Mesenchymal stem cell (in vitro differentiated cells and primary cell): ENCODE results near the gene SLC41A3.
A peak's percentile ranks its signal among the peaks of the same experiment; 100 is the strongest.
"Not testable (repeated sequence)": the region's sequence is repeated elsewhere in the genome, so short reads cannot be mapped to it uniquely, and the experiment has no call there.

Experiments used
- DNase-seq: peaks from one replicate; pipeline ENCODE4 v3.0.0-alpha.2; 2013
- H2AFZ ChIP-seq: one replicate; pipeline ENCODE4 v1.6.1; 2013; ENCODE audit warnings: low read depth, mild to moderate bottlenecking, control low read depth, inconsistent platforms, low read length, moderate library complexity
- H2AK5ac ChIP-seq: 2 replicates; pipeline ENCODE4 v1.6.1; 2013; ENCODE audit warnings: low read length, moderate library complexity, mild to moderate bottlenecking, inconsistent platforms; ENCODE audit not compliant: severe bottlenecking
- H2BK120ac ChIP-seq: one replicate; pipeline ENCODE4 v1.6.1; 2013; ENCODE audit warnings: low read depth, mild to moderate bottlenecking, inconsistent platforms, low read length, moderate library complexity
- H2BK12ac ChIP-seq, 2 experiments: one replicate each; pipeline ENCODE4 v1.6.1; 2013; ENCODE audit warnings: inconsistent platforms in 2 of 2, low read length in 2 of 2, mild to moderate bottlenecking in 2 of 2, moderate library complexity in 2 of 2, control low read depth in 1 of 2
- H2BK15ac ChIP-seq: one replicate; pipeline ENCODE4 v1.6.1; 2013; ENCODE audit warnings: mild to moderate bottlenecking, low read depth, inconsistent platforms; ENCODE audit not compliant: poor library complexity, severe bottlenecking
- H2BK5ac ChIP-seq: 2 replicates; pipeline ENCODE4 v1.6.1; 2013; ENCODE audit warnings: low read depth, mild to moderate bottlenecking, low read length, control low read depth, inconsistent platforms; ENCODE audit not compliant: poor library complexity, severe bottlenecking
- H3K14ac ChIP-seq, 2 experiments: one replicate each; pipeline ENCODE4 v1.6.1; 2013; ENCODE audit warnings: inconsistent platforms in 2 of 2, low read length in 2 of 2, control low read depth in 1 of 2, mild to moderate bottlenecking in 1 of 2, moderate library complexity in 1 of 2
- H3K18ac ChIP-seq, 2 experiments: one replicate each; pipeline ENCODE4 v1.6.1; 2013; ENCODE audit warnings: inconsistent platforms in 2 of 2, low read length in 2 of 2, control low read depth in 1 of 2, low read depth in 1 of 2, mild to moderate bottlenecking in 1 of 2
- H3K23ac ChIP-seq, 2 experiments: one replicate each; pipeline ENCODE4 v1.6.1; 2013; ENCODE audit warnings: inconsistent platforms in 2 of 2, low read length in 2 of 2, mild to moderate bottlenecking in 2 of 2, moderate library complexity in 2 of 2, control low read depth in 1 of 2
- H3K27ac ChIP-seq: 2 replicates; pipeline ENCODE4 v1.5.1; 2013; ENCODE audit warnings: mild to moderate bottlenecking, moderate library complexity, low read length, control low read depth, inconsistent platforms; ENCODE audit not compliant: poor library complexity, severe bottlenecking
- H3K27me3 ChIP-seq, 2 experiments: 2 replicates each; pipeline versions ENCODE4 v1.6.1 to v1.7.0; 2013; ENCODE audit warnings: low read length in 2 of 2, mild to moderate bottlenecking in 2 of 2, moderate library complexity in 2 of 2, control low read depth in 1 of 2, inconsistent platforms in 1 of 2; ENCODE audit not compliant: control insufficient read depth in 1 of 2, insufficient read depth in 1 of 2
- H3K36me3 ChIP-seq, 2 experiments: 2 replicates each; pipeline versions ENCODE4 v1.6.1 to v1.7.0; 2013; ENCODE audit warnings: low read length in 2 of 2, control low read depth in 1 of 2, inconsistent platforms in 1 of 2, low read depth in 1 of 2, mild to moderate bottlenecking in 1 of 2; ENCODE audit not compliant: insufficient read depth in 2 of 2, control insufficient read depth in 1 of 2
- H3K4ac ChIP-seq, 2 experiments: one replicate each; pipeline ENCODE4 v1.6.1; 2013; ENCODE audit warnings: inconsistent platforms in 2 of 2, low read length in 2 of 2, mild to moderate bottlenecking in 2 of 2, moderate library complexity in 2 of 2, control low read depth in 1 of 2, low read depth in 1 of 2
- H3K4me1 ChIP-seq: 2 replicates; pipeline ENCODE4 v1.6.1; 2013; ENCODE audit warnings: low read depth, low read length, control low read depth; ENCODE audit not compliant: control insufficient read depth, insufficient read depth
- H3K4me2 ChIP-seq: 2 replicates; pipeline ENCODE4 v1.6.1; 2013; ENCODE audit warnings: low read length, mild to moderate bottlenecking, inconsistent platforms; ENCODE audit not compliant: poor library complexity, severe bottlenecking
- H3K4me3 ChIP-seq, 2 experiments: 2 replicates each; pipeline versions ENCODE4 v1.5.1 to v1.7.0; 2013; ENCODE audit warnings: low read length in 2 of 2, mild to moderate bottlenecking in 2 of 2, control low read depth in 1 of 2, low read depth in 1 of 2; ENCODE audit not compliant: insufficient read depth in 1 of 2
- H3K79me1 ChIP-seq: replicated peaks from 2 replicates; pipeline ENCODE4 v1.6.1; 2013; ENCODE audit warnings: mild to moderate bottlenecking, control low read depth, low read length, inconsistent platforms; ENCODE audit not compliant: poor library complexity, severe bottlenecking
- H3K9ac ChIP-seq: 2 replicates; pipeline ENCODE4 v1.7.0; 2013; ENCODE audit warnings: mild to moderate bottlenecking, low read length, moderate library complexity
- H3K9me3 ChIP-seq: 2 replicates; pipeline ENCODE4 v1.7.0; 2013; ENCODE audit warnings: mild to moderate bottlenecking, low read length; ENCODE audit not compliant: control insufficient read depth
- H4K8ac ChIP-seq: one replicate; pipeline ENCODE4 v1.6.1; 2013; ENCODE audit warnings: inconsistent platforms, mild to moderate bottlenecking, low read length, moderate library complexity
- H4K91ac ChIP-seq: one replicate; pipeline ENCODE4 v1.6.1; 2013; ENCODE audit warnings: mild to moderate bottlenecking, low read length, inconsistent platforms
- WGBS: methylation state at CpG from one replicate; pipeline ENCODE4 v1.1.7; 2013; ENCODE audit warnings: mixed read lengths; 5-methylcytosine and 5-hydroxymethylcytosine counted together

The SLC41A3 gene

GRCh38 chr3:125996751-125997150 is 87.2 kb downstream of the SLC41A3 start:
- not testable (repeated sequence) for H4K8ac ChIP-seq, H2BK12ac ChIP-seq, H3K4me3 ChIP-seq, H3K4me2 ChIP-seq, H2BK120ac ChIP-seq, H2BK15ac ChIP-seq, H2AFZ ChIP-seq, H4K91ac ChIP-seq, H2AK5ac ChIP-seq, H3K36me3 ChIP-seq, H3K27me3 ChIP-seq, H3K4ac ChIP-seq, H3K14ac ChIP-seq, H2BK5ac ChIP-seq, DNase-seq, H3K4me1 ChIP-seq, H3K9me3 ChIP-seq, H3K27ac ChIP-seq, H3K79me1 ChIP-seq, H3K23ac ChIP-seq, H3K9ac ChIP-seq, H3K18ac ChIP-seq
- 80% methylated on average over 4 of the region's 4 CpGs for WGBS

GRCh38 chr3:125990253-125990970 is 93.5 kb downstream of the SLC41A3 start:
- Histone ChIP-seq H3K23ac (no peak overlapping the region), H3K4me3 (peak overlapping the region; percentile 54 to 82), H2AK5ac (no peak overlapping the region), H2BK120ac (peak overlapping the region; percentile 9), H3K14ac (no peak overlapping the region), H3K27ac (peak overlapping the region; percentile 57), H2BK12ac (no peak overlapping the region), H2AFZ (no peak overlapping the region), H2BK15ac (no peak overlapping the region), H3K4me1 (no peaks in the 10 kb centered on the region), H3K4me2 (peak overlapping the region; percentile 35), H3K9me3 (no peaks in the 10 kb centered on the region), H3K9ac (peak overlapping the region; percentile 94), H4K8ac (no peak overlapping the region), H3K4ac (no peak overlapping the region), H2BK5ac (no peak overlapping the region), H3K36me3 (no peaks in the 10 kb centered on the region), H4K91ac (no peak overlapping the region), H3K18ac (peak overlapping the region in 1 of 2 experiments; percentile 18), H3K27me3 (peaks cover 0 to 10% of the 10 kb centered on the region in 2 experiments), H3K79me1 (no peaks in the 10 kb centered on the region)
- 37% methylated on average over 46 of the region's 52 CpGs for WGBS
- DNase-seq = peak; percentile 79

GRCh38 chr3:125984951-125985350 is 99.0 kb downstream of the SLC41A3 start:
- DNase-seq, H3K4me1 ChIP-seq, H3K4me2 ChIP-seq, H4K91ac ChIP-seq, H4K8ac ChIP-seq, H3K9ac ChIP-seq, H2BK120ac ChIP-seq, H3K79me1 ChIP-seq, H3K18ac ChIP-seq, H2AK5ac ChIP-seq, H3K27ac ChIP-seq, H3K23ac ChIP-seq, H2AFZ ChIP-seq, H3K36me3 ChIP-seq, H3K4ac ChIP-seq, H2BK5ac ChIP-seq, H3K4me3 ChIP-seq, H2BK15ac ChIP-seq, H2BK12ac ChIP-seq, H3K9me3 ChIP-seq, H3K14ac ChIP-seq: not testable (repeated sequence)
- WGBS = no CpG with 5 or more reads among the region's 2 CpGs
- H3K27me3 ChIP-seq = peaks cover 10 to 12% of the 10 kb centered on the region in 2 experiments

- not testable (repeated sequence) for H3K36me3 ChIP-seq, H3K18ac ChIP-seq, H3K4me3 ChIP-seq, H3K14ac ChIP-seq, H4K8ac ChIP-seq, H2BK15ac ChIP-seq, H3K4me1 ChIP-seq, H4K91ac ChIP-seq, H2BK5ac ChIP-seq, DNase-seq, H2AK5ac ChIP-seq, H3K79me1 ChIP-seq, H2BK12ac ChIP-seq, H3K27ac ChIP-seq, H2AFZ ChIP-seq, H3K23ac ChIP-seq, H3K4me2 ChIP-seq, H3K9me3 ChIP-seq, H3K4ac ChIP-seq, H3K9ac ChIP-seq, H2BK120ac ChIP-seq
- peaks cover 14 to 20% of the 10 kb centered on the region in 2 experiments for H3K27me3 ChIP-seq
- no CpG with 5 or more reads among the region's 7 CpGs for WGBS
Measured at GRCh38 chr3:125977104-125977503, 106.8 kb downstream of the SLC41A3 start.
